Bronchial epithelial cell (primary cell): Measurements from ENCODE around the gene CDK5R1. TPM values are rescaled to one million over a fixed set of nuclear protein-coding genes. Genes with fewer than 3 reads are reported as not detected.

ENCODE experiments used
- DNase-seq: peaks from one replicate; pipeline ENCODE4 v3.0.0-alpha.2; 2010; ENCODE audit warnings: low read depth
- FAIRE-seq: peaks from 2 replicates; lab custom pipeline; 2011; peaks lifted over from hg19 to GRCh38; lab: Jason Lieb, UNC
- H3K27me3 ChIP-seq: 2 replicates; pipeline ENCODE4 v1.5.1; 2011; ENCODE audit warnings: low read length; ENCODE audit not compliant: control insufficient read depth, insufficient read depth
- H3K36me3 ChIP-seq: 2 replicates; pipeline ENCODE4 v1.5.1; 2011; ENCODE audit warnings: low read length; ENCODE audit not compliant: control insufficient read depth, insufficient read depth
- H3K4me3 ChIP-seq: 2 replicates; pipeline ENCODE4 v1.5.1; 2011; ENCODE audit warnings: mild to moderate bottlenecking, low read depth, low read length, control low read depth
- CTCF ChIP-seq: IDR thresholded peaks from 2 replicates; pipeline ENCODE4 v1.5.1; 2011; ENCODE audit warnings: mild to moderate bottlenecking, moderate library complexity, low read length, control low read depth, inconsistent platforms; ENCODE audit not compliant: insufficient read depth, severe bottlenecking
- total RNA-seq: library from RNA; depleted of rRNA; stranded (reverse); fragments of >200 nt; gene quantifications from 2 replicates; pipeline ENCODE4 v1.2.1, GENCODE V29; 2014

Gene CDK5R1
- total RNA-seq, 1 donor from 2014 or later = 2.9 TPM

DNA sequence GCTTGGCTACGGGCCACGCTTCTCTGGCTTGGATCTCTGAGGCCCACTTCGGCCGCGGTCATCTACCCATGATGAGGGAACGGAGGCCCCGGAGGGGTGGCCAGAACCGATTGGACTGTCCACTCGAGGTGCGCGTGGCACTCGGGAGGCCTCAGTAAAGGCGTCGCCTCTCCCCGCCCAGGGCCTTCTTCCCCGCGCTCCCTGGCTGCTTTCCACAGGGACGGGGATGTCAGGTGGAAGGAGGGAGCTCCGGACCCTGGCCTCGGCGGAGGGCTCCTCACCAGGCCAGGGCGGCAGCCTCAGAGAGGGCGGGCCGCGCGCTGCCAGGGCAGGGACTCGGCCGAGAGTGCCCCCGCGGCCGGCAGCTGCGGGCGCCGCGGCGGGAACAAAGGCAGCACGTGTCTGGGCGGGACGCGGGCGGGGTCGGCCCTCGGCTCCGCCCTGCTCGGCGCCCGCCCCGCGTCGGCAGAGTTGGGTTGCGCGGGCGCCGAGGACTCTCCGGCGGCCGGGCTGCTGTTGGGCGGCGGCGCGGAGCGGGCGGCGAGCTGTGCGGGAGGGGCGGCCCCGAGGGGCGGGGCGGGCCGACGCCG, 587 bp upstream of the CDK5R1 start:
- DNase-seq (peak; percentile 49), FAIRE-seq (no peak)
- H3K36me3 ChIP-seq = peaks cover 14% of the 10 kb centered on the region
- H3K27me3 ChIP-seq = no peaks in the 10 kb centered on the region
- no peak for TF ChIP-seq CTCF
- peak overlapping the region; percentile 44 for H3K4me3 ChIP-seq

- TF ChIP-seq CTCF = peak; percentile 18
- Histone ChIP-seq H3K36me3 (peaks cover 12% of the 10 kb centered on the region), H3K4me3 (peak overlapping the region; percentile 44), H3K27me3 (no peaks in the 10 kb centered on the region)
- FAIRE-seq (no peak), DNase-seq (peak; percentile 8)
Observed at GRCh38 chr17:32487473-32488176, 832 bp downstream of the CDK5R1 start.

- no peak for DNase-seq
- Histone ChIP-seq H3K27me3 (no peaks in the 10 kb centered on the region), H3K36me3 (peaks cover 12% of the 10 kb centered on the region), H3K4me3 (no peak overlapping the region)
- no peak for TF ChIP-seq CTCF
- no peak for FAIRE-seq
Observed at GRCh38 chr17:32488177-32488542, 1.4 kb downstream of the CDK5R1 start.

DNA sequence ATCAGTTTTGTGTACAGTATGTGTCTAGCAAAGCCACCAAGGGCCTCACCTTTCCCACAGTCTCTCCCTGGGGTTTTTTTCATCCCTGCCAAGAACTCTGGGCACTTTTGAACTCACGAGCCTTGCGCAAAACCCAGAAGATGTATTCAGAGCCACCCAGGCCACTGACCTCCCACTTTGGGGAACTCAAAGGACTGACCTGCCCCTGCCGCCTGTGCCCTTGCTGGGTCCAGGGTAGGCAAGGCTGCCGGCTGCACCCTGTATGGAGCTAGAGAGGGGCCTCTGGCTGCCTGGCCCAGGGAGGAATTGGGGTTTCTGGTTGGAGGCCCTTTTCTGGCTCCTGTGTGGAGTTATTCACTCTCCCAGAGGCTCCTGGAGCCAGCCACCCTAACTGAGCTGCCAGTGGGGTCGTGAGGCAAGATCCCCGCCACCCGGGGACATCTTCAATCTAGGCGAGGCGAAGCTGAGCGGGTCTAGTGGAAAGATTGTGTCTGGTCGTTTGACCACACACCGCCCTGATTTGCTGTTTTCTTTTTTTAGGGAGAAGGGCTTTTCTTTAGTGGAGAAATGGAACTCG, 1.9 kb downstream of the CDK5R1 start:
- Histone ChIP-seq H3K4me3 (no peak overlapping the region), H3K27me3 (no peaks in the 10 kb centered on the region), H3K36me3 (peaks cover 12% of the 10 kb centered on the region)
- no peak for TF ChIP-seq CTCF
- DNase-seq (no peak), FAIRE-seq (no peak)

- DNase-seq (no peak), FAIRE-seq (no peak)
- H3K36me3 ChIP-seq = peaks cover 12% of the 10 kb centered on the region
- H3K4me3 ChIP-seq = no peak overlapping the region
- no peak for TF ChIP-seq CTCF
- no peaks in the 10 kb centered on the region for H3K27me3 ChIP-seq
Observed at GRCh38 chr17:32489320-32490100, 2.7 kb downstream of the CDK5R1 start.
